BJ (cell line): ENCODE measurements around the gene TRAFD1. TPM values are rescaled to one million over a fixed set of nuclear protein-coding genes. Genes with fewer than 3 reads are reported as not detected.

Experiments used
- CTCF ChIA-PET: fragments of 350-600 bp; formaldehyde crosslinking; extraction: SDS; loops from one replicate; lab custom pipeline; 2021; ENCODE audit warnings: antibody characterized with exemption, inconsistent platforms; lab: Yijun Ruan, JAX
- POLR2A ChIA-PET: fragments of 300-600 bp; sonication (Branson Sonifier 250); formaldehyde crosslinking; extraction: SDS; loops from one replicate; lab custom pipeline; 2021; ENCODE audit warnings: antibody characterized with exemption; lab: Charles Lee
- DNase-seq: peaks from one replicate; pipeline ENCODE4 v3.0.0-alpha.2; 2011; ENCODE audit warnings: low read depth
- H3K27me3 ChIP-seq: 2 replicates; pipeline ENCODE4 v1.6.0; 2011; ENCODE audit warnings: low read length; ENCODE audit not compliant: control insufficient read depth, insufficient read depth
- H3K36me3 ChIP-seq: 2 replicates; pipeline ENCODE4 v1.5.1; 2011; ENCODE audit warnings: low read length; ENCODE audit not compliant: control insufficient read depth, insufficient read depth
- H3K4me3 ChIP-seq: 2 replicates; pipeline ENCODE4 v1.5.1; 2011; ENCODE audit warnings: low read depth, mild to moderate bottlenecking, control low read depth, low read length
- polyA plus RNA-seq: library from polyadenylated mRNA; depleted of rRNA; stranded (reverse); fragments of >200 nt; gene quantifications from 2 replicates; pipeline ENCODE4 v1.2.3, GENCODE V29; 2011
- TF ChIP-seq, protein P1 (sequence below): IDR thresholded peaks from 2 replicates; pipeline ENCODE4 v1.5.1; 2011; ENCODE audit warnings: low read depth, mild to moderate bottlenecking, control low read depth, inconsistent platforms, low read length, moderate library complexity; ENCODE audit not compliant: insufficient read depth

TRAFD1 gene
- polyA plus RNA-seq, 1 experiment, result 23.7 TPM

DNA sequence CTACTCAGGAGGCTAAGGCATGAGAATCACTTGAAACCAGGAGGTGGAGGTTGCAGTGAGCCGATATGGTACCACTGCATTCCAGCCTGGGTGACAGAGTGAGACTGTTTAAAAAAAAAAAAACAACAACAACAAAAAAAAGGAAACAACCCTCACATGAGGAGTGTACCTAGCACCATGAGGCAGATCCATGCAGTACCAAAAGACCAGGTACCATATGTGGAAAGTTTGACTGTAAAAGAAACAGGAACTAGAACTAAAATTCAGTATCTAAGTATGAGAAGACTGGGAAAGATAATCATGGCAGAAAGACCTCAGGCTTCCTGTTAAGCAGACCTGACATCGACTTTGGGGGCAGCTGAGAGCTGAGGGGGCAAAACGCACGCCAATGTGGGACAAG, 55.1 kb downstream of the TRAFD1 start:
- Histone ChIP-seq H3K27me3 (no peaks in the 10 kb centered on the region), H3K36me3 (peaks cover 22% of the 10 kb centered on the region), H3K4me3 (no peak overlapping the region)
- CTCF ChIA-PET, result interaction anchor here (0.6 kb wide), 1 partner anchor 18 kb away, joined by 4 read pairs; no protein-coding TSS in a partner anchor
- TF ChIP-seq, protein P1, sequence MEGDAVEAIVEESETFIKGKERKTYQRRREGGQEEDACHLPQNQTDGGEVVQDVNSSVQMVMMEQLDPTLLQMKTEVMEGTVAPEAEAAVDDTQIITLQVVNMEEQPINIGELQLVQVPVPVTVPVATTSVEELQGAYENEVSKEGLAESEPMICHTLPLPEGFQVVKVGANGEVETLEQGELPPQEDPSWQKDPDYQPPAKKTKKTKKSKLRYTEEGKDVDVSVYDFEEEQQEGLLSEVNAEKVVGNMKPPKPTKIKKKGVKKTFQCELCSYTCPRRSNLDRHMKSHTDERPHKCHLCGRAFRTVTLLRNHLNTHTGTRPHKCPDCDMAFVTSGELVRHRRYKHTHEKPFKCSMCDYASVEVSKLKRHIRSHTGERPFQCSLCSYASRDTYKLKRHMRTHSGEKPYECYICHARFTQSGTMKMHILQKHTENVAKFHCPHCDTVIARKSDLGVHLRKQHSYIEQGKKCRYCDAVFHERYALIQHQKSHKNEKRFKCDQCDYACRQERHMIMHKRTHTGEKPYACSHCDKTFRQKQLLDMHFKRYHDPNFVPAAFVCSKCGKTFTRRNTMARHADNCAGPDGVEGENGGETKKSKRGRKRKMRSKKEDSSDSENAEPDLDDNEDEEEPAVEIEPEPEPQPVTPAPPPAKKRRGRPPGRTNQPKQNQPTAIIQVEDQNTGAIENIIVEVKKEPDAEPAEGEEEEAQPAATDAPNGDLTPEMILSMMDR, result no peak
- no peak for DNase-seq
- POLR2A ChIA-PET, result no interaction called here

DNA sequence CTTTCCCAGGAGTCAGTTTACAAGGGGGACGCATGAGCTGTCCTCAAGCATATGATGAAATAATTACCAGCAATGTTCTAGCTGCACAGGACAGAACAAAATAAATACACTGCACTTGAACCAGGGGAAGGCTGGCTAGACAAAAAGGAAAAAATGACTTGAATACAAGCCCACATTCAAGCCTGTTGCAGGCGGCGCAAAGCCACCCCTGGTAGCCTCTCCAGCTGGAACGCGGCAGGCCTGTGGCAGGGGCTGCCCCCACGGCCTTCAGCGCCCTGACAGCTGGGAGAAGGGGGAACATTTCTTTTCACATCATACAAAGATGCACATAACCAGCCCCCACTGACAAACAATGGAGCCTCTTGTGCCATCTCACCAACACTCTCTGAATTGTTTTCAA, 57.1 kb downstream of the TRAFD1 start:
- POLR2A ChIA-PET, result no interaction called here
- TF ChIP-seq, protein P1, result no peak

DNA sequence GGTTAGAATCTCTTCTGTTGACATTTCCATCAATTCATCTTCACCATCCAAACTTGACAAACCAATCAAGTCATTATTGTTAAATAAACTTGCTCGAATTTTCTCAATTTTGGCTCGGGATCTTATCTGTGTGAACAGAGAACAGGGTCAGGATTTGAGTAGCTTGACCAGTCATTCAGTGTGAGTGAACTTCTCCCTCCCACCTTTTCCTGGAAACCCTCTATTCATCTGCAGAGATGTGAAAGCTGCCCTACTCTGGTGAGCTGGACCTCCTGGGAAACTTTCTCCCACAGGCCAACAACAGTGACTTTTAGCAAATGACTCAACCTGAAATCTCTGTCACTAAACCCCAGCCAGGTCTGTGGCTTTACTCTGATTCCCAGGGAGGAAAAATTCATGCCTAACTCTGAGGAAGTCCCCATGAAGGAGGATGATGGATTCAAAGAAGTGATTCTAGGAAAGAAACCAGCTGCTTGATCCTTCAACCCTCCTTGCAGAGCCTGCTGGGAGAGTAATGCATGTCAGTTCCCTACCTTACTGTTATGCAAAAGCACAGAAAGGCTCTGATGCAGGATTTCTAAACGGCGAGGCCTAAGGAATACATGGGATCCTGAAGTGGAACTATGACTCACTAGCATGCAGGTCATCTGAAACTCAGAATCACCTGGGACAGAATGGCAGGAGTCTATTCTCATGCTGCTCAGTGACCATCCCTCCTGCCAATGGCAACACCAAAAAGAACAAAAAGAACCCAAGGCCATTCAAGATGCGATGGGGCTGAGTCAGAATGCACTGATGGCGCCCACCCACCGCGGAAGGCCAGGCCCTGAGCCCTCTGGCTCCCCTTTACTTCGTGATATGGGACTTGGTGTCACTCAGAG, 58.0 kb downstream of the TRAFD1 start:
- H3K27me3 ChIP-seq, result no peaks in the 10 kb centered on the region
- ChIA-PET CTCF (no interaction called here), POLR2A (no interaction called here)
- H3K36me3 ChIP-seq, result peaks cover 19% of the 10 kb centered on the region
- no peak overlapping the region for H3K4me3 ChIP-seq
- TF ChIP-seq, protein P1, result no peak
- no peak for DNase-seq

More for the DNA sequence above, 57.1 kb downstream of the TRAFD1 start:
- Histone ChIP-seq H3K36me3 (peaks cover 19% of the 10 kb centered on the region), H3K27me3 (no peaks in the 10 kb centered on the region), H3K4me3 (no peak overlapping the region)
- CTCF ChIA-PET, result interaction anchor here (0.6 kb wide), 1 partner anchor 210 kb away, joined by 3 read pairs; no protein-coding TSS in a partner anchor
- DNase-seq, result no peak

DNA sequence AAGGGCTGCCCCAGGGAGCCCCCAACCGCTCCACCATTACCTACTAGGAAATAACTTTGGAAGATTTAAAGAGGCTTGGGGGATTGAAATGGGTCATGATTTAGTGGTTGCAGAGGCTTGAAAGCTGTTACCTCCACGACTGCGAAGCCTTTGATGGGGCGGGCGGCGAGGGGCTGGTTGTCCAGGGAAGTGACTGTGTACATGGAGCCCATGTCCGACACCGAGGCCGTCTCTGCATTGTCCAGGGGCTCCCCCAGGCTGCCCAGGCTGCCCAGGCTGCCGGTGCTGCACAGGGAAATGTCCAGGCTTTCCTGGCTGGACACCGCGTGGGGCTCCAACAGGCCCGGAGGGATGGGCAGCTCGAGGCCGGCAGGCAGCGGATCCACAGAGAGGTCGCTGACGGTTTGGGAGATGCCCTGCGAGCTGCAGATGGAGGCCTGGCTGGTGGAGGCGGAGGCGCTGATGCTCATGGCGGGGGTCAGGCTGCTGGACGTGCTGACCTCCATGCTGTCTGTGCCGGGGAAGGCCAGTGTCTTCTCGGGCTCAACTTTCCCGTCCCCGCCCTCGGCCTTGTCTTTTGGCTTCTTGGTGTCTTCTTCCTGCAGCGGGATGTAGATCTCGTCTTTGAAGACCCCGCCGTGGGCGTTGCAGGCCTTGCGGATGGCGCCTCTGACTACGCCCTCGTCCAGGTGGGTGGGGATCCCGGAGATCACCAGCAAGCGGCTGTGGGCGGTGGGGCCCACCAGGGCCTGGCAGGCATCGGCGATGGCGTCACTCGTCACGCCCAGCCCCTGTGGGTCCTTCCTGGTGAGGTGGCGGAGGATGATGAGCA, 58.9 kb downstream of the TRAFD1 start:
- TF ChIP-seq, protein P1, result no peak
- H3K4me3 ChIP-seq, result no peak overlapping the region
- ChIA-PET CTCF (no interaction called here), POLR2A (no interaction called here)
- no peaks in the 10 kb centered on the region for H3K27me3 ChIP-seq
- no peak for DNase-seq
- peaks cover 15% of the 10 kb centered on the region for H3K36me3 ChIP-seq
